KMS-11 (cell line): ENCODE data around the gene MRPL17.

Experiments used
- H2AFZ ChIP-seq: fragments of 200-600 bp; sonication (generic); 2 replicates; pipeline ENCODE4 v1.6.1; 2016; ENCODE audit warnings: antibody characterized with exemption, mixed run types, low read depth
- H3K27ac ChIP-seq: fragments of 200-600 bp; sonication (generic); 2 replicates; pipeline ENCODE4 v1.6.1; 2016; ENCODE audit warnings: mild to moderate bottlenecking, mixed run types
- H3K27me3 ChIP-seq: fragments of 200-600 bp; sonication (generic); 2 replicates; pipeline ENCODE4 v1.6.1; 2017; ENCODE audit warnings: mild to moderate bottlenecking, low read depth, mixed run types, moderate library complexity; ENCODE audit not compliant: insufficient read depth
- H3K36me3 ChIP-seq: fragments of 200-600 bp; sonication (generic); 2 replicates; pipeline ENCODE4 v1.6.1; 2017; ENCODE audit warnings: mild to moderate bottlenecking, mixed run types; ENCODE audit not compliant: insufficient read depth
- H3K4me1 ChIP-seq: fragments of 200-600 bp; sonication (generic); 2 replicates; pipeline ENCODE4 v1.6.1; 2016; ENCODE audit warnings: mild to moderate bottlenecking, low read depth, mixed run types; ENCODE audit not compliant: poor library complexity, severe bottlenecking
- H3K4me2 ChIP-seq: fragments of 200-600 bp; sonication (generic); 2 replicates; pipeline ENCODE4 v1.7.0; 2016; ENCODE audit warnings: mild to moderate bottlenecking, mixed run types
- H3K4me3 ChIP-seq: fragments of 200-600 bp; sonication (generic); IDR thresholded peaks from 2 replicates; pipeline ENCODE4 v1.6.1; 2017; ENCODE audit warnings: low read depth, low read length, mixed read lengths; ENCODE audit not compliant: insufficient read depth
- H3K79me2 ChIP-seq: fragments of 200-600 bp; sonication (generic); 2 replicates; pipeline ENCODE4 v1.6.1; 2016; ENCODE audit warnings: low read depth, mixed run types; ENCODE audit not compliant: insufficient read depth
- H3K9ac ChIP-seq: fragments of 200-600 bp; sonication (generic); 2 replicates; pipeline ENCODE4 v1.6.1; 2016; ENCODE audit warnings: mild to moderate bottlenecking, mixed run types
- H4K20me1 ChIP-seq: fragments of 200-600 bp; sonication (generic); 2 replicates; pipeline ENCODE4 v1.6.1; 2016; ENCODE audit warnings: mild to moderate bottlenecking, mixed run types; ENCODE audit not compliant: insufficient read depth
- CTCF ChIP-seq: fragments of 200-600 bp; sonication (generic); conservative IDR thresholded peaks from 2 replicates; pipeline ENCODE4 v1.6.1; 2017; ENCODE audit warnings: low read depth, mild to moderate bottlenecking, antibody characterized with exemption, low read length, moderate library complexity, mixed read lengths

Gene MRPL17

GRCh38 chr11:6657346-6657745 lies 25.8 kb downstream of the MRPL17 start:
- no peak overlapping the region for H3K4me3 ChIP-seq

GRCh38 chr11:6656936-6657335 lies 26.2 kb downstream of the MRPL17 start:
- H3K4me3 ChIP-seq, result no peak overlapping the region
- H3K79me2 ChIP-seq, result no peaks in the 10 kb centered on the region
- no peak overlapping the region for H3K27ac ChIP-seq
- no peak overlapping the region for H2AFZ ChIP-seq
- no peak for TF ChIP-seq CTCF
- H4K20me1 ChIP-seq, result no peaks in the 10 kb centered on the region
- no peak overlapping the region for H3K4me2 ChIP-seq
- H3K36me3 ChIP-seq, result no peaks in the 10 kb centered on the region
- H3K4me1 ChIP-seq, result no peaks in the 10 kb centered on the region
- H3K9ac ChIP-seq, result no peak overlapping the region
- H3K27me3 ChIP-seq, result no peaks in the 10 kb centered on the region

More at GRCh38 chr11:6657346-6657745, 25.8 kb downstream of the MRPL17 start:
- TF ChIP-seq CTCF, result no peak
- Histone ChIP-seq H3K36me3 (no peaks in the 10 kb centered on the region), H2AFZ (no peak overlapping the region), H3K9ac (no peak overlapping the region), H3K4me1 (no peaks in the 10 kb centered on the region), H3K4me2 (no peak overlapping the region), H4K20me1 (no peaks in the 10 kb centered on the region), H3K27me3 (no peaks in the 10 kb centered on the region), H3K27ac (no peak overlapping the region), H3K79me2 (no peaks in the 10 kb centered on the region)

- H3K4me2 ChIP-seq, result no peak overlapping the region
- TF ChIP-seq CTCF, result no peak
- no peaks in the 10 kb centered on the region for H3K79me2 ChIP-seq
- H4K20me1 ChIP-seq, result no peaks in the 10 kb centered on the region
- no peaks in the 10 kb centered on the region for H3K27me3 ChIP-seq
- H3K4me3 ChIP-seq, result no peak overlapping the region
- H3K9ac ChIP-seq, result no peak overlapping the region
- H2AFZ ChIP-seq, result no peak overlapping the region
- H3K4me1 ChIP-seq, result no peaks in the 10 kb centered on the region
- no peaks in the 10 kb centered on the region for H3K36me3 ChIP-seq
- no peak overlapping the region for H3K27ac ChIP-seq
Measured at GRCh38 chr11:6656584-6656915, 26.6 kb downstream of the MRPL17 start.

GRCh38 chr11:6655790-6656583 lies 27.2 kb downstream of the MRPL17 start, which contains the start of gene DCHS1:
Gene DCHS1, minus strand, starts transcription at chr11:6655809. Its CDS starts 14,196 bp downstream, at chr11:6641613.
- no peaks in the 10 kb centered on the region for H3K4me1 ChIP-seq
- no peak for TF ChIP-seq CTCF
- H3K79me2 ChIP-seq, result no peaks in the 10 kb centered on the region
- no peaks in the 10 kb centered on the region for H4K20me1 ChIP-seq
- H3K27me3 ChIP-seq, result no peaks in the 10 kb centered on the region
- H3K36me3 ChIP-seq, result no peaks in the 10 kb centered on the region
- no peak within 1 kb of the TSS for H3K4me3 ChIP-seq
- H3K9ac ChIP-seq, result no peak within 1 kb of the TSS
- H3K4me2 ChIP-seq, result no peak within 1 kb of the TSS
- H2AFZ ChIP-seq, result no peak within 1 kb of the TSS
- no peak within 1 kb of the TSS for H3K27ac ChIP-seq
